ENCODE data around the gene SNTA1. TPM values are rescaled to one million over a fixed set of nuclear protein-coding genes. Genes with fewer than 3 reads are reported as not detected.

Gene SNTA1
- total RNA-seq, 3 donors from 2014 or later, result 1.2 to 2.7 (median 2.4) TPM

DNA sequence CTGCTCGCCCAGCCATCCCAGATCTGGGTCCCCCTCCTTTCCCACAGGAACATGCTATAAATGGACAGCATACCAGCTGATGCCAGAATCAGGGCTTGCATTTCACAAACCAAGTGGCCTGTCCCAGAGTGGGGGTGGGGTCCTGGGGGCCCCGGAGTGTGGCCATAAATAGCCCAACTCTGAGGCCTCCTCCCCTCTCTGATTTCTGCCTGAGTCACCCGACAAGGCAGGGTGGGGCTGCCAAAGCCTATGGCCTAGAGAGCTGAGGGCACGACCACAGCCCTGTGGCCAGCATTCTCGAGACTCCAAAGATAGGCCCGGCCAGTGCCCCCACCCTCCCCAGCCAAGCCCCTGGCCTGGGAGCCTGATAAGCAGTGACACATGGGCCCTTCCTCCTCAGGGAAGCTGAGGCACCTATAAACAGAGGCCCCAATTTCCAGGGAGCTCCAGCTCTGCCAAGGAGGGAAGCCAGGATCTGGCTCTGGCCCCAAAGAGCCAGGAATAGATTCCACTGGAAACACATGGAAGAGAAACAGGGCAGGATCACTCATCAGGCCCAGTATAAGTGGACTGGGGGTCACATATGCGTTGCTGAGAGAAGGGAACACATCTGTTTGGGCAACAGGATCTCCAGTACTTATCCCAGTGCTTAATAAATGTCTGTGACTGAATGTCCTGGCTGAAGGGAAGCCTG is 20.3 kb downstream of the SNTA1 start:
- Mint-ChIP-seq H3K27me3 (ENCODE audit: low read depth) (no peaks in the 10 kb centered on the region), H3K36me3 (ENCODE audit: insufficient read depth) (no peaks in the 10 kb centered on the region), H3K4me1 (ENCODE audit: low read depth) (no peaks in the 10 kb centered on the region), H3K9me3 (no peaks in the 10 kb centered on the region), H3K4me3 (no peak overlapping the region)
- no peak for DNase-seq
- no peak for ATAC-seq

DNA sequence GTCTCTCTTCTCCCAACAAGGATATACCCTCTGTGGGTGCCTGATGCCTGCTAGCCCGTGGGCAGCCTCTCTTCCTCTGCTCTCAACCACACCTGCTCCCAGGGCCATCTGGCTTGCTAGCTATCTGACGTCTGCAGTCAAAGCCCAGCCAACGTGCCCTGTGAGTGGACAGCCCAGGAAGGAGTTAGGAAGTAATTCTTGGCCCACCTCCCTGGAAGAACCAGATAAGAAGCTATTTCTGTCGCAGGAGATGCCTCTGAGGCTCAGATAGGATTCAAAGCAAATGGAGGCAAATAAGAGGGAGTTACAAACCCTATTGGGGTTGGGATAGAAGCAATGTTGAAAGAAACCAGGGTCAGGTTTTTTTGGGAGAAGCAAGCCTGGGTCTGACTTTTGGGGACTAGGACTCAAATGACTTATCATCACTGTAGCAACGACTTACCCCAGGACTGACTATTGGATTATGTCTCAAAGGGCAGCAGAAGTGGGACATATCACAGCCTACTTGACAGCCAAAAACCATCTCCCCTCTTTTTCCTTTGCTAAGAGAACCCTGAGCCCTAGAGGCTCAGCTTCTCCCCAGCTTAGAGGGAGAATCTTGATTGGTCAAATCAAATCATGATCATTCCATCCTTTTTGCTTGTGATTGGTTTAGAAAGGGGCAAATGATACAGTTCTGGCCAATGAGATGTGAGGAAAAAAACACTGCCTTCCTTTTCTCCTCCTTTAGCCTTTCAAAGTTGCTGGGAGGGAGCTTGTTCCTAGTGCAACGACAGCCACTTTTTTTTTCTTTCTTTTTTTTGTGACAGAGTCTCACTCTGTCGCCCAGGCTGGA is 24.2 kb downstream of the SNTA1 start:
- Mint-ChIP-seq H3K4me1 (ENCODE audit: low read depth) (no peaks in the 10 kb centered on the region), H3K9me3 (no peaks in the 10 kb centered on the region), H3K27me3 (ENCODE audit: low read depth) (no peaks in the 10 kb centered on the region), H3K36me3 (ENCODE audit: insufficient read depth) (no peaks in the 10 kb centered on the region), H3K4me3 (no peak overlapping the region)
- DNase-seq, result no peak
- ATAC-seq, result no peak

DNA sequence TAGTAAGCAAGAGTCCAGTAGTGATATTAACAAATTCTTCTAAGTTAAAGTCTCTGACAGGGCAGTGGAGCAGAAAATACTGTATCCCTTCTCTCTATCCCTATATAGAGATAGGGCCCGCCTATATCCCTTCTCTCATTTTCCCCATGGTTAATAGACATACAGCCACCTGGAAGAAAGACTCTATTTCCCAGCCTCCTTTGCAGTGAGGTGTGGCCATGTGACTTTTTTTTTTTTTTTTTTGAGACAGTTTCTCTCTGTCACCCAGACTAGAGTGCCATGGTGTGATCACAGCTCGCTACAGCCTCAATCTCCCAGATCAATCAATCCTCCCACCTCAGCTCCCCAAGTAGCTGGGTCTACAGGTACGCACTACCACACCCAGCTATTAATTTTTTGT is 25.5 kb downstream of the SNTA1 start:
- ATAC-seq (no peak), DNase-seq (no peak)
- no peaks in the 10 kb centered on the region for H3K36me3 Mint-ChIP-seq (ENCODE audit: insufficient read depth)
- H3K4me1 Mint-ChIP-seq (ENCODE audit: low read depth), result no peaks in the 10 kb centered on the region
- H3K27me3 Mint-ChIP-seq (ENCODE audit: low read depth), result no peaks in the 10 kb centered on the region
- no peak overlapping the region for H3K4me3 Mint-ChIP-seq
- no peaks in the 10 kb centered on the region for H3K9me3 Mint-ChIP-seq

DNA sequence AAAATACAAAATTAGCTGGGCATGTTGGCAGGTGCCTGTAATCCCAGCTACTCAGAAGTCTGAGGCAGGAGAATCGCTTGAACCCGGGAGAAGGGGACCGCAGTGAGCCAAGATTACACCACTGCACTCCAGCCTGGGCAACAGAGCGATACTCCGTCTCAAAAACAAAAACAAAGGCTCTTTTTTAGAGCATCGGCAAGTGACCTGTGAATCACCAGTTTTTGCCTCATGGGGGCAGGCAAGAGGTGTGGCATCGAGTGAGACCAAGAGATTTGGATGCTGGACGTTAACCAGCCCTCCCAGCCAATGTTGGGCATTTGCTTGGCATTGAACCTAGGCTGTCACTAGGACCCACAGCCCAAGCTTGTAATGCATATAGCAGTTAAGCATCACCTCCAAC is 27.6 kb downstream of the SNTA1 start:
- no peaks in the 10 kb centered on the region for H3K4me1 Mint-ChIP-seq (ENCODE audit: low read depth)
- no peaks in the 10 kb centered on the region for H3K27me3 Mint-ChIP-seq (ENCODE audit: low read depth)
- no peak overlapping the region for H3K4me3 Mint-ChIP-seq
- no peaks in the 10 kb centered on the region for H3K9me3 Mint-ChIP-seq
- peaks cover 4% of the 10 kb centered on the region for H3K36me3 Mint-ChIP-seq (ENCODE audit: insufficient read depth)
- ATAC-seq (no peak), DNase-seq (no peak)

DNA sequence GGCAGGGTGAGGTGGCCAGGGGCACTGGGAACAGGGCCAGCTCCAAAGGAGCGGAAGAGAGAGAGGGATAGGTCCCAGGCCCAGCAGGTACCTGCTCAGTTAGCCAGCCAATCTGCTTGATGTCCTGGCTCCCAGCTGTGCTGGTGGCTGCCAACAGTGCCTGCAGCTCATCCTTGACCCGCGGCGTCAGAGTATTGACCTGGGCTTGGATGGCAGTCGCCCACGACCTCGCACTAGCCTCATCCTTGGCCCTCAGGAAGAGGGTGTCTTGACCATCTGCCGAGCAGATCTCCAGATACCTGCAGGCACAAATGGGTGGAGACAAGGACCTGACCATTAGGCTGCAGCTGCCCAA is 31.1 kb downstream of the SNTA1 start:
- no peaks in the 10 kb centered on the region for H3K9me3 Mint-ChIP-seq
- ATAC-seq (no peak), DNase-seq (no peak)
- H3K27me3 Mint-ChIP-seq (ENCODE audit: low read depth), result no peaks in the 10 kb centered on the region
- H3K4me3 Mint-ChIP-seq, result no peak overlapping the region
- H3K4me1 Mint-ChIP-seq (ENCODE audit: low read depth), result no peaks in the 10 kb centered on the region
- H3K36me3 Mint-ChIP-seq (ENCODE audit: insufficient read depth), result peaks cover 9% of the 10 kb centered on the region

DNA sequence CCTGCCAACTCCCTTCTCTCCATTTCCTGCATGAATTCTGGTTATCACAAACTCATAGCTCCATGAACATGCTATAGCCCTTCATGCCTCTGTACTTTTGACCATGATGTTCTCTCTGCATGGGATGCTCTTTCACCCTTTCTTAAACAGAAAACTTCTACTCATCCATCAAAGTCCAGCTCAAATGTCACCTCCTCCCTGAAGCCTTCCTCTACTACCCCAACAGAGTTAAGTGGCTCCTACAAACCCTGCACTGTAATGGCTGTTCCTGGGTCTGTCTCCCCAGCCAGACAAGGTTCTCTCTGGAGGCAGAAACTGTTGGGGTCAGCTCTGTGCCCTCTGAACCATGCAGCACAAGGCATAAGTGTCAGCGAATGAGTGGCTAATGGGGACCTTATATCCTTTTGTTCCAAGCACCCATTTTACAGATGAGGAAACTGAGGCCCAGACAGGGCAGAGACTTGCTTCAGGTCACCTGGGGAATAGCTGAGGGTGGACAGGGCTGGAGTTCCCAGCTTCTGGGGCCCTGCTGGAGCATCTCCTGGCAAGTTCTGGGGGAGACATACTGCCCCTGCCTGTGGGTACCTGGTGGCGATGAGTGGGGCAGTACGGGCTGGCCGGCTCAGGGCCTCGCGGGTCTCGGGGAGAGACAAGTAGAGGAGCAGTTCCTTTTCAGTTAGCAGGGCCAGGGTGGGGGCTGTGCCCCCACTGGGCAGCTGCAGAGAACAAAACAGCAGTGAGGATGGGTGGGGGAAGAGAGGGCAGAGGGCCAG is 31.7 kb downstream of the SNTA1 start:
- no peaks in the 10 kb centered on the region for H3K27me3 Mint-ChIP-seq (ENCODE audit: low read depth)
- no peaks in the 10 kb centered on the region for H3K4me1 Mint-ChIP-seq (ENCODE audit: low read depth)
- no peak overlapping the region for H3K4me3 Mint-ChIP-seq
- no peaks in the 10 kb centered on the region for H3K9me3 Mint-ChIP-seq
- H3K36me3 Mint-ChIP-seq (ENCODE audit: insufficient read depth), result peaks cover 14% of the 10 kb centered on the region
- DNase-seq, result no peak
- ATAC-seq, result no peak

DNA sequence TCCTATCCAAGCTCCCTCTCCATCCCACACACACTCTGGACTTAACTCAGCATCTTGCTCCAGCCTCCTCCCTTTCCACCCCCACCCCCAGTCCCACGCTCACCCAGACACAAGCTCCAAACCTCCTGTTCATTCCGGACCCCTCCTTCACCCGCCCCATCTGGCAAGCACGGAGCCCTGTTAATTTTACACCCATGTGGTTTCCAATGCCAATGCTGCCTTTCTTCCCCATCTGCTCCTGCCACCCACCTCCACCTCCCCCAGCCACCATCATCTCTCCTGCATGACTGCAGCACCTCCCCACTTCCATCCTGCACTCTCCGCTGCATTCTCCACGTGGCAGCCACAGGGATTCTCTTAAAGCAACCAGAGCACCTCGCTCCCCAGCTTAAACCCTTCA is 32.3 kb downstream of the SNTA1 start:
- peaks cover 14% of the 10 kb centered on the region for H3K36me3 Mint-ChIP-seq (ENCODE audit: insufficient read depth)
- no peaks in the 10 kb centered on the region for H3K4me1 Mint-ChIP-seq (ENCODE audit: low read depth)
- no peak overlapping the region for H3K4me3 Mint-ChIP-seq
- no peak for ATAC-seq
- no peaks in the 10 kb centered on the region for H3K27me3 Mint-ChIP-seq (ENCODE audit: low read depth)
- H3K9me3 Mint-ChIP-seq, result no peaks in the 10 kb centered on the region
- no peak for DNase-seq

DNA sequence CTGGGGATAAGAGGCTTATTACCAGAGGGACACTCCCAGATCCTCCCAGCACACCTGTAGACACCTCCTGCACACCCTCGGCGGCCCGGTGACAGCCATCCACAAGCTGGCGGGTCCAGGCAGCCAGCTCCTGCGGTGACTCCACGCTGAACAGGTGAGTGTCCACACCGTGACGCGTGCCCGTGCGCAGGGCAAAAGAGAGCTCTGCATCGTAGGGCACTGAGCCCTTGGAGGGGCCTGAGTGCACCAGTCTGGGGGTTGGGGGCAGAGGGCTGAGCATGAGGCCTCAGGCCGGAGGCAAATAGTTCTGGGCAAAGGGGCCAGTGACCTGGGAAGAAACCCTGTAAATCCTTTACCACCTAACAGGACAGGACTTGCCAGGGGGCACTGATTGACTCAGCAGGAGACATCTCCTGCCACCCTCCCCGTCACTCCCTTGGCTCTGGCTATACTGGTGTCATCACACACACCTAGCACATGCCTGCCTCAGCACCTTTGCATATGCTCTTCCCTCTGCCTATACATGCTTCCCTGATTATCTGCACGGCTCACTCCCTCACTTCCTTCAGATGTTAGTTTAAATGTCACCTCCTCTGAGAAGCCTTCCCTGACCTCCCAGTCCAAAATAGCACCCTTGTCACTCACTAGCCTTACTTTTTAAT is 33.4 kb downstream of the SNTA1 start:
- no peak for ATAC-seq
- Mint-ChIP-seq H3K36me3 (ENCODE audit: insufficient read depth) (peaks cover 14% of the 10 kb centered on the region), H3K4me3 (no peak overlapping the region), H3K27me3 (ENCODE audit: low read depth) (no peaks in the 10 kb centered on the region), H3K4me1 (ENCODE audit: low read depth) (no peaks in the 10 kb centered on the region), H3K9me3 (no peaks in the 10 kb centered on the region)
- DNase-seq, result no peak

DNA sequence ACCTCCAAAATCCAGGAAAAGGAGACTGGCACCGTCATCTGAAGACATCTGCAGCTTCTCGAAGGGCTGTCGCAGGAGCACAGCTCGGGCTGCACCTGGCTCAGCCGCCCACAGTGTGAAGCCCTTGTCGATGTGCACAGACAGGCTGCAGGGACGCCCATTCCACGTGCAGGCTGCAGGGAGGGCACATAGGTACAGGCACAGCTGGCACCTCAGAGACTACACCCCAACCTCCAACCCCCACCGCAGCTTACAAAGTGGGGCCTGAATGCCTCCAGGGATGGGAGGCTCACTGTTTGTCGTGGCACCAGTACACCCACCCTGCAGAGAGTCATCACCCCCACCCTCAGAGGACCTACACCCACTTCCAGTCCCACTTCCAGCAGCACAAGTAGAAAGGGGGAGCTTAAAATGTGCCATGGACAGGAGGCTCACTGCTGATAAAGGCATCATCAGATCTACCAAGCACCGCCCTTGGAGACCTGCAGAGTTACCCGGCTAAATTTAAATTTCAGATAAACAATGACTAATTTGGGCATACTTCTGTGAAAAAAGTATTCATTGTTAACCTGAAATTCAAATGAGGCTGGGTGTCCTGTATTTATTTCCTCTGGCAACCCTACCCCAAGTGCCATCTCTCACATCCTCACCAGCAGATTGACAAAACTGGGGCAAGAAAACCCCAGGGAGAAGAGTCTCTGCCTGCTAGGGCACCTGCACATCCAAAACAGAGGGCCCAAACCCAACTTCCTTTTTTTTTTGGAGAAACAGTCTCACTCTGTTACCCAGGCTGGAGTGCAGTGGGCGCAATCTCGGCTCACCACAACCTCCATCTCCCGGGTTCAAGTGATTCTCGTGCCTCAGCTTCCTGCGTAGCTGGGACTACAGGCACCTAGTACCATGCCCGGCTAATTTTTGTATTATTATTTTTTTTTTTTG is 34.6 kb downstream of the SNTA1 start:
- Mint-ChIP-seq H3K4me3 (no peak overlapping the region), H3K9me3 (no peaks in the 10 kb centered on the region), H3K27me3 (ENCODE audit: low read depth) (no peaks in the 10 kb centered on the region), H3K36me3 (ENCODE audit: insufficient read depth) (peaks cover 14% of the 10 kb centered on the region), H3K4me1 (ENCODE audit: low read depth) (peaks cover 3% of the 10 kb centered on the region)
- DNase-seq, result no peak
- no peak for ATAC-seq

DNA sequence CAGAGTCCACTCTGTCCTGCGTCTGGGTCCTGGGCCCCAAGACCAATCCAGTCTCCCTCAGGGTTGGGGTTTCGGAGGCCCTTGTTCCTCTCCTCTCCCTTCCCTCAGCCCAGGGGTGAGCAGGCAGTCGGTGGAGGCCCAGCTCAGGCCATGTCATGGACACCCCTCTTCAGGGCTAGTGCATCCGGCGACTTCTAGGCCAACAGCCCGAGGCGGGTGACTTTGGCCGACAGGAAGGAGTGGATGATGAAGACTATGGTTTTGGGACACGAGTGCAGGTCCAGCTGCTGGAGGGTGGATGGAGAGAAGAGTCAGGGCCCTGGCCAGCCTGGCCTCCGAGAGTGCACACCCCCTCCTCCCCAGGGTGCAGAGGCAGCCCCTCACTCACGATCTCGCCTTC is 35.2 kb downstream of the SNTA1 start:
- peaks cover 14% of the 10 kb centered on the region for H3K36me3 Mint-ChIP-seq (ENCODE audit: insufficient read depth)
- peaks cover 5% of the 10 kb centered on the region for H3K4me1 Mint-ChIP-seq (ENCODE audit: low read depth)
- DNase-seq (no peak), ATAC-seq (no peak)
- no peaks in the 10 kb centered on the region for H3K9me3 Mint-ChIP-seq
- no peaks in the 10 kb centered on the region for H3K27me3 Mint-ChIP-seq (ENCODE audit: low read depth)
- no peak overlapping the region for H3K4me3 Mint-ChIP-seq

DNA sequence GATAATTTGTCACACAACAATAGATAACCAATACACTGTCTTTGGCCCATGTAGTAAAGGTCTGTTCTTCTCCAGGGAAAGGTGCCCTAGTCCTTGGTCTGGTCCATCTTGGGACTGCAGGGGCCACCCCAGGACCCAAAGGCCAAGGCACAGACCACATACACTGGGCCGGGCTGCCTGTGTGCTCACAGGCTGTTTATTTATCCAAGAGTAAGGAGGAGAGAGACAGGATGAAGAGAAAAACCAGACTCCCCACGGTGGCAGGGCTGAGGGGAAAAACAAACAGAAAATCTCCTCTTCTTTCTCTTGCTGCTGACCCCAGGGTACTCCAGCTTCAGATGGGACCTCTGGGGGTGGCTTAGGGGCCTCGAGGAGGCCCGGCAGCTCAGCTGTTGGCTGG is 35.8 kb downstream of the SNTA1 start:
- Mint-ChIP-seq H3K4me1 (ENCODE audit: low read depth) (peaks cover 5% of the 10 kb centered on the region), H3K36me3 (ENCODE audit: insufficient read depth) (peaks cover 14% of the 10 kb centered on the region)

DNA sequence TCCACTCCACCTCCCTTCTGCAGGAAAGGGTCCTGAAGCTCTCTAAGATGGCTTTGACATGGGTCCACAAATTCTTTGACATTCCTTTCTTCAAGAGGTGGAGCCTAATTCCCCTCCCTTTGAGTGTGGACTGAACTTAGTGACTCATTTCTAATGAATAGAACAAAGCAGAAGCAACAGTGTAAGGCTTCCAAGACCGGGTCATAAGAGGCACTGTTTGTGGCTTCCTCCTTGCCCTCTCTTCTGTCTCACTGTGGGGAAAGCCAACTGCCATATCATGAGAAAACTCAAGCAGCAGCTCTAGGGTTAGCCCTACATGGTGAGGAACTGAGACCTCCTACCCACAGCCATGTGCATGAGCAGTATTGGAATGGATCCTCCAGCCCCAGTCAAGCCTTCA is 36.3 kb downstream of the SNTA1 start:
- ATAC-seq (no peak), DNase-seq (no peak)
- H3K36me3 Mint-ChIP-seq (ENCODE audit: insufficient read depth), result peaks cover 14% of the 10 kb centered on the region
- no peak overlapping the region for H3K4me3 Mint-ChIP-seq
- peaks cover 9% of the 10 kb centered on the region for H3K4me1 Mint-ChIP-seq (ENCODE audit: low read depth)
- H3K9me3 Mint-ChIP-seq, result no peaks in the 10 kb centered on the region
- H3K27me3 Mint-ChIP-seq (ENCODE audit: low read depth), result no peaks in the 10 kb centered on the region

More for the DNA sequence above, 35.8 kb downstream of the SNTA1 start:
- Mint-ChIP-seq H3K4me3 (no peak overlapping the region), H3K9me3 (no peaks in the 10 kb centered on the region), H3K27me3 (ENCODE audit: low read depth) (no peaks in the 10 kb centered on the region)
- DNase-seq, result no peak
- no peak for ATAC-seq

DNA sequence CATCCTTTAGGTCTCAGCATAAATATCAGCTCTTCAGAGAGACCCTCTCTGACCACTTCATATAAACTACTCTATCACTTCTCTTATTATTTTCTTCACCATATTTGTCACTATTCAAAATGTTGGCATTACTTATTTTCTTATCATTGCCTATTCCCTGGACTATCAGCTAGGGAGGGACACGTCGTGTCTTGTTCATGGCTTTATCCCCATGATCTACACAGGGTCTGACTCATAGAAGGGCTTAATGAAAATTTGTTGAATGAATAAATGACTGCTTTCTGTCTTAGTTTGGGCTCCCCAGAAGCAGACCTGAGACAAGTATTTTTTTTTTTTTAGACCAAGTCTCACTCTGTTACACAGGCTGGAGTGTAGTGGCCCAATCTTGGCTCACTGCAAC is 39.3 kb downstream of the SNTA1 start:
- peaks cover 12% of the 10 kb centered on the region for H3K36me3 Mint-ChIP-seq (ENCODE audit: insufficient read depth)
- H3K4me3 Mint-ChIP-seq, result no peak overlapping the region
- H3K4me1 Mint-ChIP-seq (ENCODE audit: low read depth), result peaks cover 28% of the 10 kb centered on the region
- H3K9me3 Mint-ChIP-seq, result no peaks in the 10 kb centered on the region
- ATAC-seq (no peak), DNase-seq (no peak)
- no peaks in the 10 kb centered on the region for H3K27me3 Mint-ChIP-seq (ENCODE audit: low read depth)

Measured in activated T-cell treated with anti-CD3 and anti-CD28 coated beads, Interleukin-2, amount 50 U/mL, for 4 hours (primary cell).